ENCODE results near the gene GPBP1.
A peak's percentile ranks its signal among the peaks of the same experiment; 100 is the strongest.

DNA sequence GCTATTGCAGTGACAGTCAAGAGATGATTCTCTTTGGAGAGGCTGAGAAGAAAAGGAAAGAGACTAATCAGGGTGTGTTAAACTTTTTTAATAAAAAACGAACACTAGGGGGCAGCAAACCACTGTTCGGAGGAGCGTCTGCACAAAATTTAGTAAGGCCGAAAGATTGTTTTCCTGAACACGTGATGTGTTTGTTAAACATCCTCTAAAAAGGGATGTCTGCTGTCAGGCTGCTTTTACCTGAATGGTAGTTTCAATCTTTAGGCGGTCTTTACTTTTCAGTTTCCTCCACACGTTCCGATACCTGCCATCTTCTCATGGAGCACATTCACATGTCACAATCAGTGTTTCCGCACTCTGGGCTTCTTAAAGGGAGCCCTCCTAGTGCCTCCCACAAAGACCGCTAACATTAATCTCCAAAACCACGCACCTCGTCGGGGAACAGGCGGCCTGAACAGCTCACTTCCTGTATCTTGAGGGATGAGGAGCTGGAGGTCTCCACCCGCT is 125.2 kb downstream of the GPBP1 start:
- TF ChIP-seq NR3C1 (CRISPR knock-in tag; conservative IDR thresholded peaks at IDR 0.05; ENCODE audit: low read depth) (no peak), ZNF138 (CRISPR knock-in tag; conservative IDR thresholded peaks at IDR 0.05) (no peak), ELF4 (CRISPR knock-in tag; IDR thresholded peaks at IDR 0.05; ENCODE audit: low read depth) (no peak)
- TF ChIP-seq, protein P1, sequence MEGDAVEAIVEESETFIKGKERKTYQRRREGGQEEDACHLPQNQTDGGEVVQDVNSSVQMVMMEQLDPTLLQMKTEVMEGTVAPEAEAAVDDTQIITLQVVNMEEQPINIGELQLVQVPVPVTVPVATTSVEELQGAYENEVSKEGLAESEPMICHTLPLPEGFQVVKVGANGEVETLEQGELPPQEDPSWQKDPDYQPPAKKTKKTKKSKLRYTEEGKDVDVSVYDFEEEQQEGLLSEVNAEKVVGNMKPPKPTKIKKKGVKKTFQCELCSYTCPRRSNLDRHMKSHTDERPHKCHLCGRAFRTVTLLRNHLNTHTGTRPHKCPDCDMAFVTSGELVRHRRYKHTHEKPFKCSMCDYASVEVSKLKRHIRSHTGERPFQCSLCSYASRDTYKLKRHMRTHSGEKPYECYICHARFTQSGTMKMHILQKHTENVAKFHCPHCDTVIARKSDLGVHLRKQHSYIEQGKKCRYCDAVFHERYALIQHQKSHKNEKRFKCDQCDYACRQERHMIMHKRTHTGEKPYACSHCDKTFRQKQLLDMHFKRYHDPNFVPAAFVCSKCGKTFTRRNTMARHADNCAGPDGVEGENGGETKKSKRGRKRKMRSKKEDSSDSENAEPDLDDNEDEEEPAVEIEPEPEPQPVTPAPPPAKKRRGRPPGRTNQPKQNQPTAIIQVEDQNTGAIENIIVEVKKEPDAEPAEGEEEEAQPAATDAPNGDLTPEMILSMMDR (IDR thresholded peaks at IDR 0.05): peak; percentile 62
- TF ChIP-seq, protein P2, sequence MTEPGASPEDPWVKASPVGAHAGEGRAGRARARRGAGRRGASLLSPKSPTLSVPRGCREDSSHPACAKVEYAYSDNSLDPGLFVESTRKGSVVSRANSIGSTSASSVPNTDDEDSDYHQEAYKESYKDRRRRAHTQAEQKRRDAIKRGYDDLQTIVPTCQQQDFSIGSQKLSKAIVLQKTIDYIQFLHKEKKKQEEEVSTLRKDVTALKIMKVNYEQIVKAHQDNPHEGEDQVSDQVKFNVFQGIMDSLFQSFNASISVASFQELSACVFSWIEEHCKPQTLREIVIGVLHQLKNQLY (CRISPR knock-in tag; IDR thresholded peaks at IDR 0.05): no peak
